Keratinocyte (primary cell): ENCODE results near the gene HPX. TPM values are rescaled to one million over a fixed set of nuclear protein-coding genes. Genes with fewer than 3 reads are reported as not detected.

Experiments
- DNase-seq: peaks from one replicate; pipeline ENCODE4 v3.0.0-alpha.2; 2011; ENCODE audit warnings: low read depth, missing footprints, low spot score
- FAIRE-seq: peaks from 2 replicates; lab custom pipeline; 2011; peaks lifted over from hg19 to GRCh38; lab: Jason Lieb, UNC
- H2AFZ ChIP-seq: 2 replicates; pipeline ENCODE4 v1.6.0; 2012; ENCODE audit warnings: low read length, control low read depth, inconsistent platforms; ENCODE audit not compliant: control insufficient read depth
- H3K27ac ChIP-seq: 2 replicates; pipeline ENCODE4 v1.5.1; 2011; ENCODE audit warnings: low read length; ENCODE audit not compliant: control insufficient read depth, insufficient read depth
- H3K27me3 ChIP-seq: 3 replicates; pipeline ENCODE4 v1.6.0; 2011; ENCODE audit warnings: low read length; ENCODE audit not compliant: control insufficient read depth, insufficient read depth; ENCODE audit errors: extremely low read depth
- H3K36me3 ChIP-seq, 2 experiments: 2 replicates in 1 of 2; 3 replicates in 1 of 2; pipeline ENCODE4 v1.5.1; 2011; ENCODE audit warnings: low read length in 2 of 2, mild to moderate bottlenecking in 1 of 2; ENCODE audit not compliant: control insufficient read depth in 2 of 2, insufficient read depth in 2 of 2; ENCODE audit errors: extremely low read depth in 1 of 2
- H3K4me1 ChIP-seq: 3 replicates; pipeline ENCODE4 v1.5.1; 2011; ENCODE audit warnings: low read length; ENCODE audit not compliant: control insufficient read depth, insufficient read depth; ENCODE audit errors: extremely low read depth
- H3K4me2 ChIP-seq: 3 replicates; pipeline ENCODE4 v1.6.0; 2011; ENCODE audit warnings: low read depth, low read length; ENCODE audit not compliant: control insufficient read depth, insufficient read depth; ENCODE audit errors: extremely low read depth
- H3K4me3 ChIP-seq, 3 experiments: fragments of 200-600 bp in 1 of 3; sonication (generic) in 1 of 3; 2 replicates in 2 of 3; 3 replicates in 1 of 3; pipeline ENCODE4 v1.5.1; 2011 to 2016; ENCODE audit warnings: low read length in 3 of 3, mild to moderate bottlenecking in 3 of 3, control low read depth in 2 of 3, inconsistent platforms in 1 of 3, low read depth in 1 of 3, mixed read lengths in 1 of 3, mixed run types in 1 of 3, moderate library complexity in 1 of 3; ENCODE audit not compliant: control insufficient read depth in 2 of 3, insufficient read depth in 2 of 3; ENCODE audit errors: extremely low read depth in 1 of 3
- H3K79me2 ChIP-seq: 2 replicates; pipeline ENCODE4 v1.6.0; 2012; ENCODE audit warnings: low read length; ENCODE audit not compliant: control insufficient read depth, insufficient read depth
- H3K9ac ChIP-seq: 3 replicates; pipeline ENCODE4 v1.6.0; 2011; ENCODE audit warnings: low read length; ENCODE audit not compliant: control insufficient read depth, insufficient read depth; ENCODE audit errors: extremely low read depth
- H3K9me1 ChIP-seq: 3 replicates; pipeline ENCODE4 v1.6.0; 2011; ENCODE audit warnings: low read length; ENCODE audit not compliant: control insufficient read depth, insufficient read depth; ENCODE audit errors: extremely low read depth
- H3K9me3 ChIP-seq: 2 replicates; pipeline ENCODE4 v1.5.1; 2012; ENCODE audit warnings: low read depth, low read length; ENCODE audit not compliant: control insufficient read depth
- H4K20me1 ChIP-seq: 3 replicates; pipeline ENCODE4 v1.6.0; 2011; ENCODE audit warnings: low read length; ENCODE audit not compliant: control insufficient read depth, insufficient read depth; ENCODE audit errors: extremely low read depth
- EZH2 ChIP-seq: IDR thresholded peaks from one replicate; pipeline ENCODE4 v1.6.1; 2012; ENCODE audit warnings: inconsistent platforms, mild to moderate bottlenecking, low read length, moderate library complexity
- dilution Hi-C: fragments of 300-500 bp; cut with MboI; formaldehyde crosslinking; loops from one replicate; pipeline ENCODE4 v1.7.0; 2020; ENCODE audit warnings: low sequenced_read_pairs; ENCODE audit not compliant: extremely low pct_ligation_motif_present
- polyA plus RNA-seq, 5 experiments: library from polyadenylated mRNA; depleted of rRNA in 3 of 5; stranded (reverse) in 3 of 5; stranded (forward) in 1 of 5; unstranded in 1 of 5; fragments of >200 nt; gene quantifications; 1 replicate in 1 of 5; 2 replicates in 3 of 5; 3 replicates in 1 of 5; pipeline versions ENCODE4 v1.2.1 to v1.2.3, GENCODE V29; 2011 to 2012; ENCODE audit warnings: missing spikeins in 2 of 5, low read depth in 1 of 5, low replicate concordance in 1 of 5
- TF ChIP-seq, protein P1 (sequence below), 3 experiments: IDR thresholded peaks in 1 of 3; conservative IDR thresholded peaks in 1 of 3; optimal IDR thresholded peaks in 1 of 3; 2 replicates in 2 of 3; 3 replicates in 1 of 3; pipeline versions ENCODE3 to v1.5.1; 2011; ENCODE audit warnings: low read length in 3 of 3, mild to moderate bottlenecking in 3 of 3, moderate library complexity in 2 of 3, control low read depth in 1 of 3, inconsistent platforms in 1 of 3; ENCODE audit not compliant: insufficient read depth in 2 of 3; ENCODE audit errors: extremely low read depth in 1 of 3

The HPX gene
- polyA plus RNA-seq, 1 donor (not counting 4 experiments of a cell fraction or from before 2014, with no cell fraction given): 0.76 TPM

DNA sequence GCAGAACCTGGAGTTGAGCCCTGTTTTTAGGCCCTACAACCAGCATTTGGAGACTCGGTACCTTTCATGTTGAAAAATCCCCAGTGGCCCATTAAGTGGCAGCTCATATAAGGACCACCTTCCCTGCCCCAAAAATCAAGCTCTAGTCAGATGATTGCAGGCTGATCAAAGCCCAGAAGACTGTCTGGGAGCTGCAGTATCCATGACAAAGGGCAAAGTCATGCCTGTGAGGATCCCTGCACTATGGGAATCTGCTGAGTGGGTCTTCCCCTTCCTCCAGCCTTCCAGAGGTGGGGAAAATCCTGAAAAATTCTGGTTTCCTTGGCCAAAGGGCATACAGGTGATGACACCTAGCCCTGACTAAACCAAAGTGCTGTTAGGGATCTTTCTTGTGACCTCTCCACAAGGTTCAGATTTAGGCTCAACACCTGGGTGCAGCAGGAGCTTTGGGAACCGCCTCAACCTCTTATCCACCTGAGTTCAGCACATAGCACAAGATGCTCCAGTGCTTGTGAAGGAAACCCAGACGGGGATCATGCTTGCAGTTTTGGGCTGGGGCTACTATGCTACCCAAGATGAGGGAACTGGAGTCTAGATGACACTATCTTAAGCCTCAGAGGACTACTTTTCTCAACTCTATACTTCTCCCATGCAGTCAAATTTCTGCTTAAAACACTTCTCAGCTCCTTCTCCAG, 34.2 kb upstream of the HPX start:
- peak overlapping the region; percentile 78 for H3K27ac ChIP-seq
- peaks cover 15% of the 10 kb centered on the region for H3K4me1 ChIP-seq
- H3K4me2 ChIP-seq: peak overlapping the region; percentile 94
- no peak overlapping the region for H3K4me3 ChIP-seq
- H3K9me1 ChIP-seq: peaks cover 2% of the 10 kb centered on the region
- dilution Hi-C loops: no loop called here
- H3K27me3 ChIP-seq: no peaks in the 10 kb centered on the region
- DNase-seq (no peak), FAIRE-seq (peak; percentile 68)
- no peaks in the 10 kb centered on the region for H4K20me1 ChIP-seq
- H3K79me2 ChIP-seq: peaks cover 20% of the 10 kb centered on the region
- peaks cover 23 to 30% of the 10 kb centered on the region in 2 experiments for H3K36me3 ChIP-seq
- H3K9ac ChIP-seq: peak overlapping the region; percentile 78
- TF ChIP-seq EZH2: no peak
- TF ChIP-seq, protein P1, sequence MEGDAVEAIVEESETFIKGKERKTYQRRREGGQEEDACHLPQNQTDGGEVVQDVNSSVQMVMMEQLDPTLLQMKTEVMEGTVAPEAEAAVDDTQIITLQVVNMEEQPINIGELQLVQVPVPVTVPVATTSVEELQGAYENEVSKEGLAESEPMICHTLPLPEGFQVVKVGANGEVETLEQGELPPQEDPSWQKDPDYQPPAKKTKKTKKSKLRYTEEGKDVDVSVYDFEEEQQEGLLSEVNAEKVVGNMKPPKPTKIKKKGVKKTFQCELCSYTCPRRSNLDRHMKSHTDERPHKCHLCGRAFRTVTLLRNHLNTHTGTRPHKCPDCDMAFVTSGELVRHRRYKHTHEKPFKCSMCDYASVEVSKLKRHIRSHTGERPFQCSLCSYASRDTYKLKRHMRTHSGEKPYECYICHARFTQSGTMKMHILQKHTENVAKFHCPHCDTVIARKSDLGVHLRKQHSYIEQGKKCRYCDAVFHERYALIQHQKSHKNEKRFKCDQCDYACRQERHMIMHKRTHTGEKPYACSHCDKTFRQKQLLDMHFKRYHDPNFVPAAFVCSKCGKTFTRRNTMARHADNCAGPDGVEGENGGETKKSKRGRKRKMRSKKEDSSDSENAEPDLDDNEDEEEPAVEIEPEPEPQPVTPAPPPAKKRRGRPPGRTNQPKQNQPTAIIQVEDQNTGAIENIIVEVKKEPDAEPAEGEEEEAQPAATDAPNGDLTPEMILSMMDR (optimal IDR thresholded peaks at IDR 0.05 in 1 of 3, IDR thresholded peaks at IDR 0.05 in 1 of 3, conservative IDR thresholded peaks at IDR 0.05 in 1 of 3; ENCODE audit: extremely low read depth in 1 of 3, insufficient read depth in 2 of 3, low read length in 3 of 3): no peak
- no peak overlapping the region for H2AFZ ChIP-seq
- no peaks in the 10 kb centered on the region for H3K9me3 ChIP-seq

DNA sequence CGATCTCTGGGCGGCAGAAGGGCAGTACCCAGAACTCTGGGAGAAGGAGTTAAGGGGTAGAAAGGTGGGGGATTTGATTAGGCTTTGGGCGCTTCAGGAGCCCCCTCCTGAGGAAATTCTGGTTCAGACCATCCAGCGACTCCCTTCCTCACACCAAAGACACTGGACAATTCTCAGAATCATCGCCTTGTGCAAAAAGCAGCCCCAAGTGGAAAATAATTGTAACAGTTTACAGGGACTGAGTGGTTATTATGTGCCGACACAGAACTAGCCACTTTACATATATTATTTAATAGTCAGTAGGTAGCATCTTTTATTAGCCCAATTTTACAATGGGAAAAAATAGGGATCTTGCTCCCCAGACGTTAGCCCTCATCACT, 33.6 kb upstream of the HPX start:
- H3K27ac ChIP-seq: peak overlapping the region; percentile 78
- H3K4me3 ChIP-seq: peak overlapping the region; percentile 41 to 74 (median 66)
- peaks cover 14% of the 10 kb centered on the region for H3K4me1 ChIP-seq
- TF ChIP-seq EZH2: no peak
- TF ChIP-seq, protein P1 (optimal IDR thresholded peaks at IDR 0.05 in 1 of 3, IDR thresholded peaks at IDR 0.05 in 1 of 3, conservative IDR thresholded peaks at IDR 0.05 in 1 of 3; ENCODE audit: extremely low read depth in 1 of 3, insufficient read depth in 2 of 3, low read length in 3 of 3): no peak
- peaks cover 21 to 28% of the 10 kb centered on the region in 2 experiments for H3K36me3 ChIP-seq
- no peaks in the 10 kb centered on the region for H4K20me1 ChIP-seq
- no peak for DNase-seq
- no peaks in the 10 kb centered on the region for H3K9me1 ChIP-seq
- H3K4me2 ChIP-seq: peak overlapping the region; percentile 94
- peak overlapping the region; percentile 78 for H3K9ac ChIP-seq
- no peaks in the 10 kb centered on the region for H3K9me3 ChIP-seq
- H2AFZ ChIP-seq: peak overlapping the region; percentile 77
- FAIRE-seq: no peak
- dilution Hi-C loops: no loop called here
- no peaks in the 10 kb centered on the region for H3K27me3 ChIP-seq
- peaks cover 16% of the 10 kb centered on the region for H3K79me2 ChIP-seq
